Measurements from ENCODE around the gene GPR108.
"Not testable (repeated sequence)": the region's sequence is repeated elsewhere in the genome, so short reads cannot be mapped to it uniquely, and the experiment has no call there.

DNA sequence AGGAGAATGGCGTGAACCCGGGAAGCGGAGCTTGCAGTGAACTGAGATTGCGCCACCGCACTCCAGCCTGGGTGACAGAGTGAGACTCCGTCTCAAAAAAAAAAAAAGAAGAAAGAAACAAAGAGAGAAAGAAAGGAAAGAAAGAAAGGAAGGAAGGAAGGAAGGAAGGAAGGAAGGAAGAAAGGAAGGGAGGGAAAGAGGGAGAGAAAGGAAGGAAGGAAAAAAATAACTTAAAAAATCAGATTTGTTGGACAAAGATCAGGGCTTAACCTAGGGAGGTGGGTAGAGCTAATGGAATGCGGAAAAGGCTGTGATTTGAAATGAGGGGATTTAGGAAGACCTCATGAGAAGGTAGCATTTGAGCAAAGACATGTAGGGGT is 34.3 kb upstream of the GPR108 start:
- TF ChIP-seq, protein P1, sequence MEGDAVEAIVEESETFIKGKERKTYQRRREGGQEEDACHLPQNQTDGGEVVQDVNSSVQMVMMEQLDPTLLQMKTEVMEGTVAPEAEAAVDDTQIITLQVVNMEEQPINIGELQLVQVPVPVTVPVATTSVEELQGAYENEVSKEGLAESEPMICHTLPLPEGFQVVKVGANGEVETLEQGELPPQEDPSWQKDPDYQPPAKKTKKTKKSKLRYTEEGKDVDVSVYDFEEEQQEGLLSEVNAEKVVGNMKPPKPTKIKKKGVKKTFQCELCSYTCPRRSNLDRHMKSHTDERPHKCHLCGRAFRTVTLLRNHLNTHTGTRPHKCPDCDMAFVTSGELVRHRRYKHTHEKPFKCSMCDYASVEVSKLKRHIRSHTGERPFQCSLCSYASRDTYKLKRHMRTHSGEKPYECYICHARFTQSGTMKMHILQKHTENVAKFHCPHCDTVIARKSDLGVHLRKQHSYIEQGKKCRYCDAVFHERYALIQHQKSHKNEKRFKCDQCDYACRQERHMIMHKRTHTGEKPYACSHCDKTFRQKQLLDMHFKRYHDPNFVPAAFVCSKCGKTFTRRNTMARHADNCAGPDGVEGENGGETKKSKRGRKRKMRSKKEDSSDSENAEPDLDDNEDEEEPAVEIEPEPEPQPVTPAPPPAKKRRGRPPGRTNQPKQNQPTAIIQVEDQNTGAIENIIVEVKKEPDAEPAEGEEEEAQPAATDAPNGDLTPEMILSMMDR (IDR thresholded peaks at IDR 0.05; ENCODE audit: insufficient read depth, low read depth, low read length) = not testable (repeated sequence)
- not testable (repeated sequence) for TF ChIP-seq EZH2 (IDR thresholded peaks at IDR 0.05; ENCODE audit: insufficient read depth, low read length)

All from astrocyte (in vitro differentiated cells and primary cell).